VCaP (cell line): ENCODE measurements around the gene GALNT18.

Experiments used
- H3K27ac ChIP-seq: fragments of 450-650 bp; 2 replicates; pipeline ENCODE4 v1.5.1; 2017
- CTCF ChIP-seq: fragments of 450-650 bp; conservative IDR thresholded peaks from 2 replicates; pipeline ENCODE4 v1.5.1; 2017; ENCODE audit warnings: mild to moderate bottlenecking, moderate library complexity

The GALNT18 gene

GRCh38 chr11:11621573-11622339 lies at the start of gene GALNT18:
Gene GALNT18 (minus strand): TSS chr11:11622005.
- H3K27ac ChIP-seq = peak within 1 kb of the TSS; percentile 81
- peak; percentile 43 for TF ChIP-seq CTCF

- no peak for TF ChIP-seq CTCF
- no peak overlapping the region for H3K27ac ChIP-seq
These were observed 48.8 kb upstream of the GALNT18 start for GRCh38 chr11:11670574-11670973.

- peak overlapping the region; percentile 77 for H3K27ac ChIP-seq
- TF ChIP-seq CTCF = no peak
These were observed 47.5 kb upstream of the GALNT18 start for GRCh38 chr11:11669233-11669846.

GRCh38 chr11:11668781-11669180 lies 47.0 kb upstream of the GALNT18 start:
- H3K27ac ChIP-seq = peak overlapping the region; percentile 77
- no peak for TF ChIP-seq CTCF

- H3K27ac ChIP-seq = peak overlapping the region; percentile 77
- no peak for TF ChIP-seq CTCF
These were observed 46.5 kb upstream of the GALNT18 start for GRCh38 chr11:11668274-11668673.

- peak overlapping the region; percentile 77; the same call in 1 of the 2 replicates for H3K27ac ChIP-seq
- TF ChIP-seq CTCF = no peak
These were observed 45.3 kb upstream of the GALNT18 start for GRCh38 chr11:11667056-11667455.

- no peak for TF ChIP-seq CTCF
- no peak overlapping the region for H3K27ac ChIP-seq
These were observed 43.6 kb upstream of the GALNT18 start for GRCh38 chr11:11665407-11665806.
